ENCODE data around the gene MRPS10.

MRPS10 gene

DNA sequence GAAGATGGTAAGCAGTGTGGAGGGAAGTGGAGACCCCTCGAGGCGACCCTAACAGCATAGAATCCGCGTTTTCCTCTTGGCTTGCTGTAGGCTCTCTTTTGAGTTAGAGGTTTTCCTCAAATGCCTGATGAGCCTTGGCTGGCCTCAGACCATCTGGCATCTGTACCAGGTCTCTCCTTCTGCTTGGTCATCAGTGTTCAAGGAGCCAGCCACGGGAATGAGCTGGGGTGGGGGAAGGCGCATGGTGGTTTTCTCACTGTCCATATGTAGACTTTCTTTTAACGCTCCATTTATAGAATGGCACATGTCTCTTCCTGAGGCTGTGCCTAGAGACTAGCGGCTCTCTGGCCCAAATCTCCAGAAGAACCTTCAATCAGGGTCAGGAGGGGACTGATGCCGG is 52.6 kb downstream of the MRPS10 start:
- no peak for DNase-seq (ENCODE audit: low spot score)
- in situ Hi-C loops (cut with MboI; ENCODE audit: low sequenced_read_pairs, unreplicated experiment) = no loop called here
- TF ChIP-seq, protein P1, sequence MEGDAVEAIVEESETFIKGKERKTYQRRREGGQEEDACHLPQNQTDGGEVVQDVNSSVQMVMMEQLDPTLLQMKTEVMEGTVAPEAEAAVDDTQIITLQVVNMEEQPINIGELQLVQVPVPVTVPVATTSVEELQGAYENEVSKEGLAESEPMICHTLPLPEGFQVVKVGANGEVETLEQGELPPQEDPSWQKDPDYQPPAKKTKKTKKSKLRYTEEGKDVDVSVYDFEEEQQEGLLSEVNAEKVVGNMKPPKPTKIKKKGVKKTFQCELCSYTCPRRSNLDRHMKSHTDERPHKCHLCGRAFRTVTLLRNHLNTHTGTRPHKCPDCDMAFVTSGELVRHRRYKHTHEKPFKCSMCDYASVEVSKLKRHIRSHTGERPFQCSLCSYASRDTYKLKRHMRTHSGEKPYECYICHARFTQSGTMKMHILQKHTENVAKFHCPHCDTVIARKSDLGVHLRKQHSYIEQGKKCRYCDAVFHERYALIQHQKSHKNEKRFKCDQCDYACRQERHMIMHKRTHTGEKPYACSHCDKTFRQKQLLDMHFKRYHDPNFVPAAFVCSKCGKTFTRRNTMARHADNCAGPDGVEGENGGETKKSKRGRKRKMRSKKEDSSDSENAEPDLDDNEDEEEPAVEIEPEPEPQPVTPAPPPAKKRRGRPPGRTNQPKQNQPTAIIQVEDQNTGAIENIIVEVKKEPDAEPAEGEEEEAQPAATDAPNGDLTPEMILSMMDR (IDR thresholded peaks at IDR 0.05; ENCODE audit: borderline replicate concordance, control extremely low read depth, extremely low read depth, insufficient read depth, missing control alignments) = no peak

DNA sequence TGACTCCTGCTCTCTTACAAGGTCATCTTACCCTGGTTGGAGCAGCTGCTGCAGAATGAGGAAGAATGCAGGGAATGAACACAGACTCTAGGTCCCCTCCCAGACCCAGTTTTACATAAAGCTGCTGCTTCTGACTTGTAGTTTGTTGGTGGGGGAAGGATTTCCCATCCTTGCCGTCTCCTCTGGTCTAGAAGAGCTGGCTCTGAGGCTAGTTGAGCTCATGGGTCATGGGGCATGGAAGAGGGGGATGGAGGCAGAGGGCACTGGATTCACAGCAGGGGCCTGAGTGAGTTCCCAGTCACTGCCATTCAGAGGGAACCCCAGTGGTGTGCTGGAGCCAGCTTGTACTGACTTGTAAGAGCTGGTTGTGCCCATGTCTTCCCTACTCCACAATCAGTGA is 53.7 kb downstream of the MRPS10 start:
- no peak for DNase-seq (ENCODE audit: low spot score)
- in situ Hi-C loops (cut with MboI; ENCODE audit: low sequenced_read_pairs, unreplicated experiment) = no loop called here
- TF ChIP-seq, protein P1 (IDR thresholded peaks at IDR 0.05; ENCODE audit: borderline replicate concordance, control extremely low read depth, extremely low read depth, insufficient read depth, missing control alignments) = no peak

DNA sequence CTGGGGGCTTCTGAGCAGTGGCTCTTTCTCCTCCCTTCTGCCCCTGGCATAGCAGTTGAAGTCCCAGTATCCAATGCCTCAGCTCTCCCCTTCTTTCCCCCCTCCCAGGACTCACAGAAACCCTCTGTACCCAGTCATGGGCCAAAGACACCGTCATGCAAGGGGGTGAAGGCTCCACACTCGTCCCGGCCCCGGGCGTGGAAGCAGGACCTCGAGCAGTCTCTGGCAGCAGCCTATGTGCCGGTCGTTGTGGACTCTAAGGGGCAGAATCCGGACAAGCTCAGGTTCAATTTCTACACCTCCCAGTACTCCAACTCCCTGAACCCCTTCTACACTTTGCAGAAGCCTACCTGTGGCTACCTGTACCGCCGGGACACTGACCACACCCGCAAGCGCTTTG is 54.8 kb downstream of the MRPS10 start:
- no peak for DNase-seq (ENCODE audit: low spot score)
- TF ChIP-seq, protein P1 (IDR thresholded peaks at IDR 0.05; ENCODE audit: borderline replicate concordance, control extremely low read depth, extremely low read depth, insufficient read depth, missing control alignments) = no peak
- in situ Hi-C loops (cut with MboI; ENCODE audit: low sequenced_read_pairs, unreplicated experiment) = no loop called here

DNA sequence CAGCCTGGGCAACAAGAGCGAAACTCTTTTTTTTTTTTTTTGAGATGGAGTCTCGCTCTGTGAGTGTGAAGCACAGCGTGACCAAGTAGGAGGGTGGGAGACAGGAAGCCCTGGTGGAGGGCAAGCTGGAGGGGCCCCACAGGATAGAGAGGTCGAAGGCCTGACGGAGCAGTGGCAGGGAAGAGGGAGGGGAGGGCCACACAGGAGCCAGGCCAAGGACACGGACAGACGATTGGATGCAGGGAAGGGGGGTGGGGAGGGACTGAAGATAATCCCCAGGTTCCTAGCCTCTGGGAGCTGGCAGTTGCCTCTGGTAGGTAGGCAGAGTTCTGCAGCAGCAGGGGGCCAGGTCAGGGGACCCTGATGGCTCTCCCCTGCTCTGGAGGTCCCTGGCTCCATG is 55.3 kb downstream of the MRPS10 start:
- no peak for DNase-seq (ENCODE audit: low spot score)
- TF ChIP-seq, protein P1 (IDR thresholded peaks at IDR 0.05; ENCODE audit: borderline replicate concordance, control extremely low read depth, extremely low read depth, insufficient read depth, missing control alignments) = no peak
- in situ Hi-C loops (cut with MboI; ENCODE audit: low sequenced_read_pairs, unreplicated experiment) = no loop called here

DNA sequence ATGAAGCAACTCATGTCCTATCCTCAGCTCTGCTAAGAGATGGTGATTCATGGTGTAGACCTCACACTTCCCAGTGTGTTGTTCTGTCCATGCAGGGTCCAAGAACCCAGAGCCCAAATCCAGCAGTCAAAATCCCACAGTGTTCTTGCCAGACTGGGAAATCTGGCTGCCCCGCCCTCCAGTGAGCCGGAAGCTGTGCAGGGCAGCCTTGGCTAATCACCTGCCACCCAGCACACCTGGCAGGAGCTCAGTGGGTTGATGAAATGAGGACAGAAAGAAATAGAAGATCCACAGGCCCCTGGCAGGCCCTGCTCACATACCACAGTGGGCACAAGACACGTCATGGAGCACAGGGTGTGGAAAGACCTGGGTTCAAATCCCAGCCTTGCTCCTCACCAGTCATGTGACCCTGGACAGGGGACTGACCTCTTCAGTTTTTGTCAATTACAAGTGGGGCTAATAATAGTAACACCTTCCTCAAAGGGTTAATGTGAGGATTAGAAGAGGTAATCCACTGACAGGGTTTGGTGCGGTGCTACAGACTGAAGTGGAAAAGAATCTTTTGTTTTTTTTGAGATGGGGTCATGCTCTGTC is 58.1 kb downstream of the MRPS10 start:
- in situ Hi-C loops (cut with MboI; ENCODE audit: low sequenced_read_pairs, unreplicated experiment) = no loop called here
- TF ChIP-seq, protein P1 (IDR thresholded peaks at IDR 0.05; ENCODE audit: borderline replicate concordance, control extremely low read depth, extremely low read depth, insufficient read depth, missing control alignments) = no peak
- DNase-seq (ENCODE audit: low spot score) = no peak

DNA sequence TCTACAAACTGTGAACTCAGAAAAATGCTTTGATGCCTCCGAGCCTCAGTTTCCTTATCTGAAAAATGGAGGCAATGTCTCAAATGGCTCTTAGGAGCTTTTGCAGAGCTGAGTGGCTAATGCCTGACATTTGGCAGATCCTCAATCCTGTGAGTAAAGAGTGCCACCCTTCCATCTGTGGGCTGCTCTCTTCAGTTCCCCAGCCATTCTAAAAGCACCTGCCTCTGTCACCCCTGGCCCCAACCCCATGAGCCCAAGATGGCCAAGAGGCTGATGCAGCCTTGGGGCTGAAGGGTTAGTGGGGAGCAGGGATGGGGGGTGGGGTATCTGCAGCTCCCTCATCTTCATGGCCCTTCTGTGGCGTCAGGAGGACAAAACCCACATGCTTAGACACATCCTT is 59.0 kb downstream of the MRPS10 start:
- DNase-seq (ENCODE audit: low spot score) = no peak
- TF ChIP-seq, protein P1 (IDR thresholded peaks at IDR 0.05; ENCODE audit: borderline replicate concordance, control extremely low read depth, extremely low read depth, insufficient read depth, missing control alignments) = no peak
- in situ Hi-C loops (cut with MboI; ENCODE audit: low sequenced_read_pairs, unreplicated experiment) = no loop called here

Measured in GM13976 (cell line).